ENCODE measurements around the gene KRTAP10-10.

The KRTAP10-10 gene

DNA sequence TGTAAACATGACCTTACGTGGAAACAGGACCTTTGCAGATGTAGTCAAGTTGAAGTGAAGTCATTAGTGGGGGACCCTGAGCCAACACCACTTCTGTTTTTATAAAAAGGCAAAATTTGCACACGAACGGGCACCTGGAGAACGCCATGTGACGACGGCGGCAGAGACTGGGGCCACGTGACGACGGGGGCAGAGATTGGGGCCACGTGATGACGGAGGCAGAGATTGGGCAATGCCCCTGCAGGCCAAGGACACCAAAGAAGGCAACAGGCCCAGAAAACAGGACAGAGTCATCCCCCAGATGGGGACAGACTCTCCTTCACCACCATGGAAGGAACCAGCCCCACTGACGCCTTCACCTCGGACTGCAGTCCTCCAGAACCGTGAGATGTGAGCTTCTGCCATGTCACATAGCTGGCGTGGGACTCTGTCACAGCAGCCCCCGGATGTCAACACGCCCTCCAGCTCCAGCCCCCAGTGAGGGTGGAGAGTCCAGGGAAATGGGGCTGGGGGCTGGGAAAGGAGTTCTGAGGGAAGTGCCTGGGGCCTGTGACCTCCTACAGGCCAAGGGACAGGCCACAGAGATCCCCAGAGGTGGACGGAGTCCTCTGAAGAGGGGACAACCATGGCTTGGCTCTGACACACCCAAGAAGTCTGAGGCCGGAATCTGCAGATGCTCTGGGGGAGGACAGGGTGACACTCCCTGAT is 13.3 kb downstream of the KRTAP10-10 start:
- H3K4me1 ChIP-seq (ENCODE audit: insufficient read depth, low read length) = no peaks in the 10 kb centered on the region
- H3K27me3 ChIP-seq (ENCODE audit: insufficient read depth, low read length, poor library complexity) = no peaks in the 10 kb centered on the region
- no peaks in the 10 kb centered on the region for H3K79me2 ChIP-seq (ENCODE audit: insufficient read depth, low read length)
- TF ChIP-seq, protein P1, sequence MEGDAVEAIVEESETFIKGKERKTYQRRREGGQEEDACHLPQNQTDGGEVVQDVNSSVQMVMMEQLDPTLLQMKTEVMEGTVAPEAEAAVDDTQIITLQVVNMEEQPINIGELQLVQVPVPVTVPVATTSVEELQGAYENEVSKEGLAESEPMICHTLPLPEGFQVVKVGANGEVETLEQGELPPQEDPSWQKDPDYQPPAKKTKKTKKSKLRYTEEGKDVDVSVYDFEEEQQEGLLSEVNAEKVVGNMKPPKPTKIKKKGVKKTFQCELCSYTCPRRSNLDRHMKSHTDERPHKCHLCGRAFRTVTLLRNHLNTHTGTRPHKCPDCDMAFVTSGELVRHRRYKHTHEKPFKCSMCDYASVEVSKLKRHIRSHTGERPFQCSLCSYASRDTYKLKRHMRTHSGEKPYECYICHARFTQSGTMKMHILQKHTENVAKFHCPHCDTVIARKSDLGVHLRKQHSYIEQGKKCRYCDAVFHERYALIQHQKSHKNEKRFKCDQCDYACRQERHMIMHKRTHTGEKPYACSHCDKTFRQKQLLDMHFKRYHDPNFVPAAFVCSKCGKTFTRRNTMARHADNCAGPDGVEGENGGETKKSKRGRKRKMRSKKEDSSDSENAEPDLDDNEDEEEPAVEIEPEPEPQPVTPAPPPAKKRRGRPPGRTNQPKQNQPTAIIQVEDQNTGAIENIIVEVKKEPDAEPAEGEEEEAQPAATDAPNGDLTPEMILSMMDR (IDR thresholded peaks at IDR 0.05; ENCODE audit: borderline replicate concordance, extremely low read depth, low read length, poor library complexity, severe bottlenecking) = no peak
- TF ChIP-seq EZH2 (IDR thresholded peaks at IDR 0.05; ENCODE audit: borderline replicate concordance, low read depth, low read length, severe bottlenecking) = no peak
- no peak overlapping the region for H3K4me2 ChIP-seq (ENCODE audit: insufficient read depth, low read length)
- H2AFZ ChIP-seq (ENCODE audit: low read depth, low read length) = no peak overlapping the region
- H3K36me3 ChIP-seq (ENCODE audit: insufficient read depth, low read length) = no peaks in the 10 kb centered on the region
- ATAC-seq (ENCODE audit: insufficient read depth, low read depth) (no peak), DNase-seq (no peak)
- no peak overlapping the region for H3K9ac ChIP-seq (ENCODE audit: low read depth, low read length)
- H4K20me1 ChIP-seq (ENCODE audit: insufficient read depth, low read length) = no peaks in the 10 kb centered on the region
- H3K27ac ChIP-seq (ENCODE audit: low read length) = no peak overlapping the region
- H3K4me3 ChIP-seq (ENCODE audit: low read depth in 1 of 2, low read length in 2 of 2) = no peak overlapping the region
- no peaks in the 10 kb centered on the region for H3K9me3 ChIP-seq (ENCODE audit: insufficient read depth, low read length, severe bottlenecking)

DNA sequence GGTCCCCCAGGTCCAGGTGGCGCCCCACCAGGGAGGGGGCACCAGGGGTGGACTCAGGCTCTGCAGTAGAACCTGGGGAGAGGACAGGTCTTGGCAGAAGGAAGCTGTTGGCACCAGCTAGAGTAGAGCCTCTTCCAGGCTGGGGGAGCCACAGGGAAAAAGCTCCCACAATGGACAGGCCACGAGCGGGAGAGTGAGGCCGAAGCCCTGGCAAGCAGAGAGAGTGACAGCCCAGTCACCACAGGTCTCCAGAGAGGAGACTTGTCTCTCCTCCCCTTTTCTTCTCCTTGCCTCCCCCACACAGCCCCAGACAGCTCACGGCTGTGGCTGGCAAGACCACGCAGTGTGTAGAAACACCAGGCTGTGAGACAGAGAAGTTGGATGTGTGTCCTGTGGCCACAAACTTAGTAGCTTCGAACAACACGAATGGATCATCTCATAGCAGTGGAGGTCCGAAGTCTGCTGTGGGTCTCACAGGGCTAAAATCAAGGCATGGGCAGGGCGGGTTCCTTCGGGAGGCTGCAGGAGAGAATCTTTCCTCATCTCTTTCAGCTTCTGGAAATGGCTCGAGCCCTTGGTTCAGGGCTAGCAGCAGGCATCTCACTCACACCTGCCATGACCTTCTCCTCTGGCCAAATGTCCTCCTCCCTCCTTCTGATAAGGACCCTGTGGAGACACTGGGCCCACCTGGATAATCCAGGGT is 14.0 kb downstream of the KRTAP10-10 start:
- ATAC-seq (ENCODE audit: insufficient read depth, low read depth) (no peak), DNase-seq (no peak)
- H3K9me3 ChIP-seq (ENCODE audit: insufficient read depth, low read length, severe bottlenecking) = peaks cover 2% of the 10 kb centered on the region
- no peak overlapping the region for H3K9ac ChIP-seq (ENCODE audit: low read depth, low read length)
- no peaks in the 10 kb centered on the region for H4K20me1 ChIP-seq (ENCODE audit: insufficient read depth, low read length)
- H3K36me3 ChIP-seq (ENCODE audit: insufficient read depth, low read length) = no peaks in the 10 kb centered on the region
- H3K27ac ChIP-seq (ENCODE audit: low read length) = no peak overlapping the region
- no peak overlapping the region for H2AFZ ChIP-seq (ENCODE audit: low read depth, low read length)
- no peak overlapping the region for H3K4me3 ChIP-seq (ENCODE audit: low read depth in 1 of 2, low read length in 2 of 2)
- no peaks in the 10 kb centered on the region for H3K27me3 ChIP-seq (ENCODE audit: insufficient read depth, low read length, poor library complexity)
- H3K4me1 ChIP-seq (ENCODE audit: insufficient read depth, low read length) = no peaks in the 10 kb centered on the region
- TF ChIP-seq EZH2 (IDR thresholded peaks at IDR 0.05; ENCODE audit: borderline replicate concordance, low read depth, low read length, severe bottlenecking) = no peak
- TF ChIP-seq, protein P1 (IDR thresholded peaks at IDR 0.05; ENCODE audit: borderline replicate concordance, extremely low read depth, low read length, poor library complexity, severe bottlenecking) = no peak
- no peaks in the 10 kb centered on the region for H3K79me2 ChIP-seq (ENCODE audit: insufficient read depth, low read length)
- no peak overlapping the region for H3K4me2 ChIP-seq (ENCODE audit: insufficient read depth, low read length)

DNA sequence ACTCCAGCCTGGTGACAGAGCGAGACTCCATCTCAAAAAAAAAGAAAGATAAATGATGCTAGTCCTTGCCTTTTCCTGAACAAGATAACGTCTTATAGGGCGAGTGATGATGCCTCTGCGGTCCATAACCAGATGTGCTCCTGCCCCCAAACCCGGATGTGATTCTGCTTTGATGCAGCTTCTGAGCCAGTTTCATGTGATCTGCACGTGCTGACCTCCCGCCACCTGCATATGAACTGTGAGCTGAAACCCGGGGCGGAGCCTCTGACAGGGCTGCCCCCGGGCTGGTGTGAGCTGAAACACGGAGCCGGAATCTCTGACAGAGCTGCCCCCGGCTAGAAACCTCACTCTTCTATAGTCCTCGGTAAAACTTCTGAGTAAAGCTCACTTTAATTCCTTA is 16.0 kb downstream of the KRTAP10-10 start:
- TF ChIP-seq, protein P1 (IDR thresholded peaks at IDR 0.05; ENCODE audit: borderline replicate concordance, extremely low read depth, low read length, poor library complexity, severe bottlenecking) = no peak
- no peak for TF ChIP-seq EZH2 (IDR thresholded peaks at IDR 0.05; ENCODE audit: borderline replicate concordance, low read depth, low read length, severe bottlenecking)
- Histone ChIP-seq H3K4me1 (ENCODE audit: insufficient read depth, low read length) (peaks cover 13% of the 10 kb centered on the region), H2AFZ (ENCODE audit: low read depth, low read length) (no peak overlapping the region), H3K79me2 (ENCODE audit: insufficient read depth, low read length) (no peaks in the 10 kb centered on the region), H3K9me3 (ENCODE audit: insufficient read depth, low read length, severe bottlenecking) (peaks cover 4% of the 10 kb centered on the region), H4K20me1 (ENCODE audit: insufficient read depth, low read length) (no peaks in the 10 kb centered on the region), H3K27me3 (ENCODE audit: insufficient read depth, low read length, poor library complexity) (no peaks in the 10 kb centered on the region), H3K36me3 (ENCODE audit: insufficient read depth, low read length) (no peaks in the 10 kb centered on the region), H3K4me2 (ENCODE audit: insufficient read depth, low read length) (no peak overlapping the region), H3K4me3 (ENCODE audit: low read depth in 1 of 2, low read length in 2 of 2) (no peak overlapping the region), H3K9ac (ENCODE audit: low read depth, low read length) (no peak overlapping the region), H3K27ac (ENCODE audit: low read length) (no peak overlapping the region)
- ATAC-seq (ENCODE audit: insufficient read depth, low read depth) = no peak
- DNase-seq = no peak

Measured in DND-41 (cell line).